Measurements from ENCODE around the gene ALOX15. TPM values are rescaled to one million over a fixed set of nuclear protein-coding genes. Genes with fewer than 3 reads are reported as not detected.
A peak's percentile ranks its signal among the peaks of the same experiment; 100 is the strongest.
"Not testable (repeated sequence)": the region's sequence is repeated elsewhere in the genome, so short reads cannot be mapped to it uniquely, and the experiment has no call there.

Gene ALOX15
- total RNA-seq, 2 donors from 2014 or later, result 0.14 TPM; not detected in 1

DNA sequence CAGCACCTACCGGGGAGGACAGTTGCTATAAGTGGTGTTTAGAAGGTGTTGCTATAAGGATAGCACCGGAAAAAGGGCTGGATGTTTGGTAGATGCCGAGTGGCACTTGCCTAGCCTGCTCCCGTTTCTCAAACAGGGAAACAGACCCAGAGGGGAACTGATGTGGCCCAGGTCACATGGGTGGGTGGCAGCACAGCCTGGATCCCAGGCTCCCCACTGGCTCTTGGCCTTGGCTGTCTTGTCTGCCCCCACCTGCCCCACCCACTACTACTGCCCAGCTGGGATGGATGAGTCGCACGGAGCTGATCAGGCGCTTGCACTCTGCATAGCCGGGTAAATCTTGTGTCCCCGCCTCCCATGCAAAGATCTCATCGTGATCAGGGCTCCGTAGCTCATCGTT, 49.9 kb downstream of the ALOX15 start:
- Mint-ChIP-seq H3K36me3 (no peaks in the 10 kb centered on the region), H3K9me3 (no peaks in the 10 kb centered on the region), H3K27ac (no peak overlapping the region)
- no peak for DNase-seq (ENCODE audit: low spot score in 2 of 2)
- no peak for ATAC-seq

DNA sequence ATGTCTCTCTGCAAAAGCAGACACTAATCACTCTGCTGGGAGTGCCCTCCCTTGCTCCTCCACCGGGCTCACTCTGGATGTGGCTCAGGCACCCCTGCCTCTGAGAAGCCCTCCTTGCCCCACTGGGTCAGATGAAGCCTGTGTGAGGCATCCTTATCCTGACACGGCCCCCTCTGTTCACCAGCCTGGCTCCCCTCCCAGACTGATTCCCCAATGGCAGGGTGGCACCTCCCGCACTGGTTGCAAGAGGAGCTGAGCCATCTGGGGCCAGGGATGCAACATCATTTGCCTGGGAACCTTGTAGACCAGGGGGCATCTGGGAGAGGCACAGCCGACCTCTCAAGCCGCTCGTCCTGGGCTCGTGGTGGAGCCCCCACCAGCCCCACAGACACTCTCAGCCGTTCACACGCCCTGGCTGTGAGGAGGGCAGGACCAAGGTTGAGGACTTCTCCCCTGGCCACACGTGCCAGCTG, 50.5 kb downstream of the ALOX15 start:
- no peak for ATAC-seq
- no peak overlapping the region for H3K27ac Mint-ChIP-seq
- H3K9me3 Mint-ChIP-seq, result no peaks in the 10 kb centered on the region
- no peak for DNase-seq (ENCODE audit: low spot score in 2 of 2)
- no peaks in the 10 kb centered on the region for H3K36me3 Mint-ChIP-seq

DNA sequence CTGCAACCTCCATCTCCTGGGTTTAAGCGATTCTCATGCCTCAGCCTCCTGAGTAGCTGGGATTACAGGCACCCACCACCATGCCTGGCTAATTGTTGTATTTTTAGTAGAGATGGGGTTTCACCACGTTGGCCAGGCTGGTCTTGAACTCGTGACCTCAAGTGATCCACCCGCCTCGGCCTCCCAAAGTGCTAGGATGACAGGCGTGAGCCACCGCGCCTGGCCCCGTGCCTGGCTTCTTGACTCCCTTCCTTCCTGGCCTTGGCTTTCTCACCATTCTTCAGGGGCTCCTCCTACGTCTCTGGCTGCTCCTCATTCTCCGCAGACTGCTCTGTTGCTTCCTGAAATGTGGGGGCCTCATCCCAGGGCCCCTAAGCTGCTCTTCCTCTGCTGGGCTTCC, 51.4 kb downstream of the ALOX15 start:
- DNase-seq (ENCODE audit: low spot score in 2 of 2); H3K36me3 Mint-ChIP-seq; H3K27ac Mint-ChIP-seq; ATAC-seq; H3K9me3 Mint-ChIP-seq: not testable (repeated sequence)

DNA sequence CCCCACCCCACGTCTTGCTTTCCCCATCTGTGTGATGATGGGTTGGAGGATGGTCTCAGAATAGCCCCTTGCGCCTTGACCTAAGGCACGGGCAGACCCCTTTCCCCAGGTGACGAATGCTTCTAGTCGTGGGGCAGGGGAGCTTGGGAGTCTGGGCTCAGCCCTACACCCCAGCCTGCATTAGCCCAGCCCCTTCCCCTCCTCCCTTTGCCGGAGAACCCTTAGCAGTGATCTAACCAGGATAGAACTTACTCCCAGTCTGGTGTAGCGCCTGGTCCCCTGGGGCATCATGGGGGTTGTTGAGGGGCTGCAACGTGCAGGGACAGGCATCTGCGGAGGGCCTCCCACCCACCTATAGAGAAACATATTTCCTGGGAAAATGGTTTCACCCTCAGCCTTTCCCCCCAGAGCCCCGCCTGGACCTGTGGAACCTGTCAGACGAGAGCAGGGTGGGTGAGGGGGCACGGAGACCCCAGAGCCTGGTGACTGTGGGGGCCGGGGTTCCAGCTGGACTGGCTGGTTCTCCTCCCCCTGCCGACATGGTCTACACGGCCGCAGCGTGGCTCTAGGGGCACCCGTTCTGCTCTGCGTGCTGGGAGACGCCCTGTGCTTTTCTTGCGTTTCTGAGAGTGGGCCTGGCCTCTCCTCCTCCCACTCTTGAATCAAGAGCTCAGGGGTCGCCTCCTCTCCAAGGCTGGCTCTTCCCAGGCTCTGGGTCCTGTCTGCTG, 52.4 kb downstream of the ALOX15 start:
- Mint-ChIP-seq H3K9me3 (no peaks in the 10 kb centered on the region), H3K36me3 (no peaks in the 10 kb centered on the region), H3K27ac (no peak overlapping the region)
- no peak for DNase-seq (ENCODE audit: low spot score in 2 of 2)
- ATAC-seq, result no peak

DNA sequence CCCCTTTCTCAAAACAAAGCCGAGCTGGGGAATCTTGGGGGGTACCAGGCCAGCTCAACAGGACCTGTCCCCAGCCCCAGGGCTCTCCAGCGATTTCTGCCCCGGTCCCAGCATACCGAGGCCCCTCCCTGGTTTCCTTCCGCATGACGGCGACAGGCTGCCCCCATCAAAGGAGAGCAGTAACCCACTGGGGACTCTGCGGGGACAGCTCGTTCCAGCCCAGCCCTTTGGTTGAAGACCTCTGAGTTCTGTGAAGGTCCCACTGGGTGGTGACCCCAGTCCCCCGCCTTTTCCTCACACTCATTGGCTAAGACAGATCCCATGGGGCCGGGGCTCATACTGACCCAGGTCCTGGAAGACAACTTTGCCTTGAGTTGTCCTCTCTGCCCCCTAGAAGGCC, 53.1 kb downstream of the ALOX15 start:
- no peak for DNase-seq (ENCODE audit: low spot score in 2 of 2)
- no peaks in the 10 kb centered on the region for H3K9me3 Mint-ChIP-seq
- no peak overlapping the region for H3K27ac Mint-ChIP-seq
- no peaks in the 10 kb centered on the region for H3K36me3 Mint-ChIP-seq
- no peak for ATAC-seq

DNA sequence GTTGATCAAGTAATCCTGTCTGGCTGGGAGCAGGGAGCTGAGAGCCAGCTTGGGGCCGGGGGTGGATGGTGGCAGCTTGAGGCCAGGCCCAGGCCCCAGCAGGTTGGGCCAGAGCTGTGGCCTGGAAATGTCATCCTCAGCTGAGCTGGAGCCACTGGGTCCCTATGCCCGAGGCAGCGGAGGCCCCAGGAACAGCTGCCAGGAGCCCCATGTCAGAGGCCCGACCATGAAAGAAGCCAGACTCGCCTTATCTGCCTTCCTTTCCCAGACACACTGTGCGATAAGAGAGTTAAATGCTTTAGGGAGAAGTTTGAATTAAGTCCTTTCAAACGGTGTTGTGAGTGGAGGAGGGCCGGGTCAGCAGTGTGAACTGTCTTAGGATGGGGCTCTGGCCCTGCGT, 53.7 kb downstream of the ALOX15 start:
- no peaks in the 10 kb centered on the region for H3K9me3 Mint-ChIP-seq
- ATAC-seq, result no peak
- H3K36me3 Mint-ChIP-seq, result no peaks in the 10 kb centered on the region
- H3K27ac Mint-ChIP-seq, result no peak overlapping the region
- DNase-seq (ENCODE audit: low spot score in 2 of 2), result no peak

DNA sequence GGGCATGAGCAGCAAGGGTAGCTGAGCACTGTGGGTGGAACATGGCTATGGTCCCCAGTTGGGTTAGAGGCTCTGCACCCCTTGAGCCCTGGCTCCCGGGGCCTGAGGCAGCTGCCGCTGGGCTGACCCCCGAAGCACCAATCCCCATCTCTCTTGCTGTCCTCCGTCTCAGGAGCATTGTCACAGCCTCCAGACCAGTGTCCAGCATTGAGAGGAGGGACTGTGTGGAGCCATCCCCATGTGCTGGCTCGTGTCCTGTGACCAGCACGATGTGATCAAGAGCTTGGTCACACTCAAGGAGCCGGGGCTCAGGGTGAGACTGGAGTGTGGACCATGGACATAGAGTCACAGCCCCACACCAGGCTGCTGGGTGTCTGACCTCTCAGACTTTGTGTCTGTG, 54.3 kb downstream of the ALOX15 start:
- no peaks in the 10 kb centered on the region for H3K36me3 Mint-ChIP-seq
- no peak for ATAC-seq
- DNase-seq (ENCODE audit: low spot score in 2 of 2), result no peak
- no peaks in the 10 kb centered on the region for H3K9me3 Mint-ChIP-seq
- no peak overlapping the region for H3K27ac Mint-ChIP-seq

GRCh38 chr17:4586043-4586442, 55.4 kb downstream of the ALOX15 start:
- no peak overlapping the region for H3K27ac Mint-ChIP-seq
- DNase-seq (ENCODE audit: low spot score in 2 of 2) (no peak), ATAC-seq (no peak)
- H3K36me3 Mint-ChIP-seq, result no peaks in the 10 kb centered on the region
- no peaks in the 10 kb centered on the region for H3K9me3 Mint-ChIP-seq

GRCh38 chr17:4585638-4585994, 55.9 kb downstream of the ALOX15 start:
- DNase-seq (ENCODE audit: low spot score in 2 of 2), result no peak
- no peaks in the 10 kb centered on the region for H3K36me3 Mint-ChIP-seq
- no peak for ATAC-seq
- H3K9me3 Mint-ChIP-seq, result no peaks in the 10 kb centered on the region
- no peak overlapping the region for H3K27ac Mint-ChIP-seq

DNA sequence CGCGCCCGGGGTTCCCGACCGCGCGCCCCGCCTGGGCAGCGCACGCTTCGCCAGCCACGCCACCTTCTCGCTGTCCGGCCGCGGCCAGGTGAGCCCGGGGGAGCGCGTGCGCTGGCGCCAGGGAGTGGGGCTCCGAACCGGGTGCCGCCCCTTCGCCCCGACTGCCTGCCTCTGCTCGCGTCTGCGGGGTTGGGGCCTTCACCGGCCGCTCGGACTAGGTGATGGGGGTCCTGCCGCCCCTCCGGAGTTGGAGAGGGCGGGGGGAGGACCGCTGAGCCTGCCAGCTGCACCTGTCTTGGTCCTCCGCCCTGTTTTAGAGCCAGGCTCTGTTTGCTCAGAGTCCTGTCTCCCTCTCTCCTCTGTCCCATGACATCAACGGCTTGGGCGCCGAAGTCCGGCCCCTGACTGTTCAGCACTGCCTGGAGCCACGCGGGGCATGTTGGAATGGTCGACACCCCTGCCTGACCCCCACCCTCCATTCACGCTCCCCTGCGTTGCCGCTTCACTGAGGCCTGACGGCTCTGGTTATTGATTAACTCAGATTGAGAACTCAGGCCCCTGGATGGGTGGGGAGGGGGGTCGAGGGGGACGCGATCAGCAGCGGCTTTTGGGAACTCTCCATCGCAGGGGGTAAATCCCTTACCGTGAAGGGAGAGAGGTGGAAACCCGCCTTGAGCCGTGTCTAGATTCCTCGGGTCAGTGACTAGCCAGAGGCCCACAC, 56.4 kb downstream of the ALOX15 start:
- no peak overlapping the region for H3K27ac Mint-ChIP-seq
- DNase-seq (ENCODE audit: low spot score in 2 of 2) (no peak), ATAC-seq (no peak)
- H3K9me3 Mint-ChIP-seq, result no peaks in the 10 kb centered on the region
- H3K36me3 Mint-ChIP-seq, result no peaks in the 10 kb centered on the region

- Mint-ChIP-seq H3K9me3 (no peaks in the 10 kb centered on the region), H3K36me3 (no peaks in the 10 kb centered on the region), H3K27ac (no peak within 1 kb of the TSS)
- no peak for DNase-seq (ENCODE audit: low spot score in 2 of 2)
- ATAC-seq, result peak; percentile 26 to 58
Observed at GRCh38 chr17:4584101-4584916, 57.2 kb downstream of the ALOX15 start, which contains the start of gene SMTNL2. TSS of gene SMTNL2 (plus strand) at chr17:4584529. CDS start at chr17:4584606, 77 bp downstream.

- H3K27ac Mint-ChIP-seq, result no peak overlapping the region
- H3K9me3 Mint-ChIP-seq, result no peaks in the 10 kb centered on the region
- DNase-seq (ENCODE audit: low spot score in 2 of 2) (no peak), ATAC-seq (peak; percentile 12 to 39)
- H3K36me3 Mint-ChIP-seq, result no peaks in the 10 kb centered on the region
Observed at GRCh38 chr17:4583782-4584100, 57.7 kb downstream of the ALOX15 start.

DNA sequence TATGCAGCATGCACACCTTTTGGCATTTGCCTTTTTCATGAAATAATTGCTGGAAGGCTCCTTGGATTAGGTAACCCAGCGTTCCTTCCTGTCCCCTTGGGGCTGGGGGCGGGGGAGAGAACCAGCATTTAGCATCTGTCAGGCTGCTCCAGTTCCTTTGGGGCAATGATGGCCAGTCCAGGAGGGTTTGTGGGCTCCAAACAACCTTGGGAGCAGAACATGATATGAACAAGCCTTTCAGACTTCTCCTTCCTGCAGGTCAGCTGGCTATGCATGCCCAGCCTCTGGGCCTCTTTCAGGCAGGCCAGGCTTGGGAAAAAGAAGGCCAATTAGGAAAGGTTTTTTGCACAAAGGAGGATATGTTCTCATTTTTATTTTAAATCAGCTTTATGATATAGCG, 58.3 kb downstream of the ALOX15 start:
- Mint-ChIP-seq H3K27ac (no peak overlapping the region), H3K9me3 (no peaks in the 10 kb centered on the region), H3K36me3 (no peaks in the 10 kb centered on the region)
- ATAC-seq (no peak), DNase-seq (ENCODE audit: low spot score in 2 of 2) (no peak)

DNA sequence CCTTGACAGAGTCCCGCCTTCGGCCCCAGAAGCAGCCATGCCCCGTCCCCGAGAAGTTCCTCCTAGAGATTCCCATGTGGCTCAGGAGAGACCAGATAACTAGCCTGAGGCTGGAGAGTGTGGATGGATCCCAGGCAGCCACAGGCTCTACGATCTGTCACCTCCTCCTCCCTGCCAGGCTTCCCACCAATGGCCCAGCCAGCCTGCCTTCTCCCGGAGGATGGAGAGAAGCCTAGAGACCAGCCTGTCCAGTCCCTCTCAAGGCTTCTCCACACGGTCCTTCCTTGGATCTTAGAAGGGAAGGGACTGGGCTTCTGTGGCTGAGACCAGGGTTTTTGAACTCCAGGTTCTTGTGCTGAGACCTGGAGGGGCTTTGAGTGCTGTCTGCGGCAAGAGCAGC, 58.8 kb downstream of the ALOX15 start:
- Mint-ChIP-seq H3K36me3 (no peaks in the 10 kb centered on the region), H3K9me3 (no peaks in the 10 kb centered on the region), H3K27ac (no peak overlapping the region)
- no peak for ATAC-seq
- no peak for DNase-seq (ENCODE audit: low spot score in 2 of 2)

GRCh38 chr17:4582101-4582501, 59.4 kb downstream of the ALOX15 start:
- Mint-ChIP-seq H3K9me3 (no peaks in the 10 kb centered on the region), H3K27ac (no peak overlapping the region), H3K36me3 (no peaks in the 10 kb centered on the region)
- no peak for ATAC-seq
- no peak for DNase-seq (ENCODE audit: low spot score in 2 of 2)
